ENCODE measurements around the gene CEMIP2.

The CEMIP2 gene

GRCh38 chr9:71655141-71655540 lies 113.2 kb downstream of the CEMIP2 start:
- Histone ChIP-seq H3K4ac (ENCODE audit: low read depth, low read length) (no peak overlapping the region), H2AK5ac (ENCODE audit: low read length) (no peak overlapping the region), H4K5ac (ENCODE audit: low read length) (no peak overlapping the region), H3K9ac (ENCODE audit: low read length) (no peak overlapping the region), H2BK5ac (ENCODE audit: low read length) (no peak overlapping the region), H2BK15ac (replicated peaks; ENCODE audit: low read depth) (no peak overlapping the region), H3K4me1 (ENCODE audit: control insufficient read depth, low read depth, low read length) (no peaks in the 10 kb centered on the region), H3K4me2 (ENCODE audit: low read length) (no peak overlapping the region), H3K27me3 (ENCODE audit: insufficient read depth, low read length, poor library complexity) (no peaks in the 10 kb centered on the region), H3K23ac (ENCODE audit: low read length) (no peak overlapping the region), H3K27ac (ENCODE audit: low read depth, low read length) (no peak overlapping the region), H2BK120ac (ENCODE audit: low read depth, low read length) (no peak overlapping the region), H3K79me2 (ENCODE audit: control insufficient read depth, insufficient read depth, low read length) (no peaks in the 10 kb centered on the region), H4K8ac (ENCODE audit: low read depth, low read length) (no peak overlapping the region), H3K56ac (ENCODE audit: low read length) (no peak overlapping the region), H3K36me3 (ENCODE audit: control insufficient read depth, insufficient read depth, low read length) (no peaks in the 10 kb centered on the region), H3K4me3 (ENCODE audit: low read length) (no peak overlapping the region), H3K18ac (ENCODE audit: low read length) (no peak overlapping the region), H3K79me1 (ENCODE audit: low read length) (no peaks in the 10 kb centered on the region)
- no peak for DNase-seq
- no CpG with 5 or more reads among the region's 6 CpGs for WGBS (ENCODE audit: extremely low coverage, insufficient coverage, low lambda C conversion rate)

- no peak overlapping the region for H2AK5ac ChIP-seq (ENCODE audit: low read length)
- H3K23ac ChIP-seq (ENCODE audit: low read length): no peak overlapping the region
- no peaks in the 10 kb centered on the region for H3K27me3 ChIP-seq (ENCODE audit: insufficient read depth, low read length, poor library complexity)
- H2BK15ac ChIP-seq (replicated peaks; ENCODE audit: low read depth): no peak overlapping the region
- H3K79me2 ChIP-seq (ENCODE audit: control insufficient read depth, insufficient read depth, low read length): no peaks in the 10 kb centered on the region
- no peak overlapping the region for H3K18ac ChIP-seq (ENCODE audit: low read length)
- no peak overlapping the region for H4K5ac ChIP-seq (ENCODE audit: low read length)
- H3K9ac ChIP-seq (ENCODE audit: low read length): no peak overlapping the region
- no peaks in the 10 kb centered on the region for H3K36me3 ChIP-seq (ENCODE audit: control insufficient read depth, insufficient read depth, low read length)
- H3K4me3 ChIP-seq (ENCODE audit: low read length): no peak overlapping the region
- no peak overlapping the region for H3K4ac ChIP-seq (ENCODE audit: low read depth, low read length)
- H3K27ac ChIP-seq (ENCODE audit: low read depth, low read length): no peak overlapping the region
- H2BK5ac ChIP-seq (ENCODE audit: low read length): no peak overlapping the region
- H3K56ac ChIP-seq (ENCODE audit: low read length): no peak overlapping the region
- DNase-seq: no peak
- H3K4me1 ChIP-seq (ENCODE audit: control insufficient read depth, low read depth, low read length): no peaks in the 10 kb centered on the region
- H2BK120ac ChIP-seq (ENCODE audit: low read depth, low read length): no peak overlapping the region
- no peak overlapping the region for H3K4me2 ChIP-seq (ENCODE audit: low read length)
- no peak overlapping the region for H4K8ac ChIP-seq (ENCODE audit: low read depth, low read length)
- H3K79me1 ChIP-seq (ENCODE audit: low read length): no peaks in the 10 kb centered on the region
Observed at GRCh38 chr9:71652480-71652879, 115.8 kb downstream of the CEMIP2 start.

GRCh38 chr9:71648453-71648852 lies 119.9 kb downstream of the CEMIP2 start:
- no peak overlapping the region for H3K9ac ChIP-seq (ENCODE audit: low read length)
- H3K27ac ChIP-seq (ENCODE audit: low read depth, low read length): no peak overlapping the region
- no peaks in the 10 kb centered on the region for H3K36me3 ChIP-seq (ENCODE audit: control insufficient read depth, insufficient read depth, low read length)
- no peak overlapping the region for H4K8ac ChIP-seq (ENCODE audit: low read depth, low read length)
- H3K27me3 ChIP-seq (ENCODE audit: insufficient read depth, low read length, poor library complexity): no peaks in the 10 kb centered on the region
- H3K4ac ChIP-seq (ENCODE audit: low read depth, low read length): no peak overlapping the region
- no peak for DNase-seq
- no peak overlapping the region for H4K5ac ChIP-seq (ENCODE audit: low read length)
- no peaks in the 10 kb centered on the region for H3K79me2 ChIP-seq (ENCODE audit: control insufficient read depth, insufficient read depth, low read length)
- H3K4me2 ChIP-seq (ENCODE audit: low read length): no peak overlapping the region
- H3K18ac ChIP-seq (ENCODE audit: low read length): no peak overlapping the region
- no peak overlapping the region for H3K4me3 ChIP-seq (ENCODE audit: low read length)
- H2BK5ac ChIP-seq (ENCODE audit: low read length): no peak overlapping the region
- H3K23ac ChIP-seq (ENCODE audit: low read length): no peak overlapping the region
- H3K56ac ChIP-seq (ENCODE audit: low read length): no peak overlapping the region
- WGBS (ENCODE audit: extremely low coverage, insufficient coverage, low lambda C conversion rate): no CpG with 5 or more reads among the region's 1 CpG
- H3K4me1 ChIP-seq (ENCODE audit: control insufficient read depth, low read depth, low read length): peaks cover 4% of the 10 kb centered on the region
- H2BK15ac ChIP-seq (replicated peaks; ENCODE audit: low read depth): no peak overlapping the region
- no peak overlapping the region for H2BK120ac ChIP-seq (ENCODE audit: low read depth, low read length)
- no peak overlapping the region for H2AK5ac ChIP-seq (ENCODE audit: low read length)
- no peaks in the 10 kb centered on the region for H3K79me1 ChIP-seq (ENCODE audit: low read length)

- Histone ChIP-seq H3K23ac (ENCODE audit: low read length) (no peak overlapping the region), H3K79me2 (ENCODE audit: control insufficient read depth, insufficient read depth, low read length) (no peaks in the 10 kb centered on the region), H3K56ac (ENCODE audit: low read length) (peak overlapping the region; percentile 36), H3K79me1 (ENCODE audit: low read length) (no peaks in the 10 kb centered on the region), H3K4me2 (ENCODE audit: low read length) (no peak overlapping the region), H3K4me1 (ENCODE audit: control insufficient read depth, low read depth, low read length) (peaks cover 4% of the 10 kb centered on the region), H3K27me3 (ENCODE audit: insufficient read depth, low read length, poor library complexity) (no peaks in the 10 kb centered on the region), H2BK15ac (replicated peaks; ENCODE audit: low read depth) (no peak overlapping the region), H3K4ac (ENCODE audit: low read depth, low read length) (no peak overlapping the region), H3K4me3 (ENCODE audit: low read length) (no peak overlapping the region), H4K5ac (ENCODE audit: low read length) (no peak overlapping the region), H2BK5ac (ENCODE audit: low read length) (no peak overlapping the region), H3K27ac (ENCODE audit: low read depth, low read length) (no peak overlapping the region), H3K18ac (ENCODE audit: low read length) (no peak overlapping the region), H2BK120ac (ENCODE audit: low read depth, low read length) (no peak overlapping the region), H2AK5ac (ENCODE audit: low read length) (no peak overlapping the region), H4K8ac (ENCODE audit: low read depth, low read length) (no peak overlapping the region), H3K9ac (ENCODE audit: low read length) (no peak overlapping the region), H3K36me3 (ENCODE audit: control insufficient read depth, insufficient read depth, low read length) (no peaks in the 10 kb centered on the region)
- WGBS (ENCODE audit: extremely low coverage, insufficient coverage, low lambda C conversion rate): no CpG with 5 or more reads among the region's 7 CpGs
- peak; percentile 49 for DNase-seq
Observed at GRCh38 chr9:71647094-71647591, 121.2 kb downstream of the CEMIP2 start.

- Histone ChIP-seq H3K4me1 (ENCODE audit: control insufficient read depth, low read depth, low read length) (peaks cover 4% of the 10 kb centered on the region), H3K4ac (ENCODE audit: low read depth, low read length) (no peak overlapping the region), H3K9ac (ENCODE audit: low read length) (no peak overlapping the region), H2AK5ac (ENCODE audit: low read length) (no peak overlapping the region), H3K27me3 (ENCODE audit: insufficient read depth, low read length, poor library complexity) (no peaks in the 10 kb centered on the region), H3K4me2 (ENCODE audit: low read length) (no peak overlapping the region), H2BK15ac (replicated peaks; ENCODE audit: low read depth) (no peak overlapping the region), H3K79me1 (ENCODE audit: low read length) (no peaks in the 10 kb centered on the region), H3K56ac (ENCODE audit: low read length) (no peak overlapping the region), H2BK5ac (ENCODE audit: low read length) (no peak overlapping the region), H4K5ac (ENCODE audit: low read length) (no peak overlapping the region), H3K4me3 (ENCODE audit: low read length) (no peak overlapping the region), H3K23ac (ENCODE audit: low read length) (no peak overlapping the region), H4K8ac (ENCODE audit: low read depth, low read length) (no peak overlapping the region), H3K27ac (ENCODE audit: low read depth, low read length) (no peak overlapping the region), H3K18ac (ENCODE audit: low read length) (no peak overlapping the region), H3K36me3 (ENCODE audit: control insufficient read depth, insufficient read depth, low read length) (no peaks in the 10 kb centered on the region), H2BK120ac (ENCODE audit: low read depth, low read length) (no peak overlapping the region), H3K79me2 (ENCODE audit: control insufficient read depth, insufficient read depth, low read length) (no peaks in the 10 kb centered on the region)
- no peak for DNase-seq
- no CpG with 5 or more reads among the region's 1 CpG for WGBS (ENCODE audit: extremely low coverage, insufficient coverage, low lambda C conversion rate)
Observed at GRCh38 chr9:71646131-71646530, 122.2 kb downstream of the CEMIP2 start.

GRCh38 chr9:71644819-71645362 lies 123.4 kb downstream of the CEMIP2 start:
- H3K18ac ChIP-seq (ENCODE audit: low read length): no peak overlapping the region
- no peak overlapping the region for H3K56ac ChIP-seq (ENCODE audit: low read length)
- no CpG with 5 or more reads among the region's 1 CpG for WGBS (ENCODE audit: extremely low coverage, insufficient coverage, low lambda C conversion rate)

More at GRCh38 chr9:71644819-71645362, 123.4 kb downstream of the CEMIP2 start:
- no peak overlapping the region for H3K27ac ChIP-seq (ENCODE audit: low read depth, low read length)
- no peak for DNase-seq
- no peaks in the 10 kb centered on the region for H3K27me3 ChIP-seq (ENCODE audit: insufficient read depth, low read length, poor library complexity)
- no peak overlapping the region for H2AK5ac ChIP-seq (ENCODE audit: low read length)
- H3K4me1 ChIP-seq (ENCODE audit: control insufficient read depth, low read depth, low read length): peaks cover 4% of the 10 kb centered on the region
- H4K8ac ChIP-seq (ENCODE audit: low read depth, low read length): no peak overlapping the region
- H2BK5ac ChIP-seq (ENCODE audit: low read length): no peak overlapping the region
- H3K23ac ChIP-seq (ENCODE audit: low read length): no peak overlapping the region
- no peaks in the 10 kb centered on the region for H3K36me3 ChIP-seq (ENCODE audit: control insufficient read depth, insufficient read depth, low read length)
- no peak overlapping the region for H2BK120ac ChIP-seq (ENCODE audit: low read depth, low read length)
- H2BK15ac ChIP-seq (replicated peaks; ENCODE audit: low read depth): no peak overlapping the region
- no peak overlapping the region for H4K5ac ChIP-seq (ENCODE audit: low read length)
- no peak overlapping the region for H3K4ac ChIP-seq (ENCODE audit: low read depth, low read length)
- H3K4me3 ChIP-seq (ENCODE audit: low read length): no peak overlapping the region
- H3K9ac ChIP-seq (ENCODE audit: low read length): no peak overlapping the region
- no peaks in the 10 kb centered on the region for H3K79me2 ChIP-seq (ENCODE audit: control insufficient read depth, insufficient read depth, low read length)
- no peak overlapping the region for H3K4me2 ChIP-seq (ENCODE audit: low read length)
- no peaks in the 10 kb centered on the region for H3K79me1 ChIP-seq (ENCODE audit: low read length)
